Thoracic aorta (tissue), 2 donors: ENCODE data around the gene ECT2. TPM values are rescaled to one million over a fixed set of nuclear protein-coding genes. Genes with fewer than 3 reads are reported as not detected.
"Not testable (repeated sequence)": the region's sequence is repeated elsewhere in the genome, so short reads cannot be mapped to it uniquely, and the experiment has no call there.

Experiments
- ATAC-seq: fragments of 150-250 bp; one replicate; pipeline ENCODE4 v1.8.0; 2017; ENCODE audit warnings: low read depth; ENCODE audit not compliant: insufficient number of reproducible peaks, low FRiP score
- DNase-seq: peaks from one replicate; pipeline ENCODE4 v3.0.0-alpha.2; 2020; ENCODE audit warnings: low spot score
- H3K27ac ChIP-seq, 2 donors: fragments of 200-600 bp; sonication (generic); 1 replicate in 1 of 2; 2 replicates in 1 of 2; pipeline ENCODE4 v1.5.1; 2016; ENCODE audit warnings: mild to moderate bottlenecking in 2 of 2, moderate library complexity in 2 of 2
- H3K27me3 ChIP-seq: fragments of 200-600 bp; sonication (generic); replicated peaks from 2 replicates; pipeline ENCODE4 v1.6.0; 2016; ENCODE audit warnings: mild to moderate bottlenecking; ENCODE audit not compliant: insufficient read depth
- H3K36me3 ChIP-seq: fragments of 200-600 bp; sonication (generic); one replicate; pipeline ENCODE4 v1.5.1; 2016
- H3K4me1 ChIP-seq, 2 donors: fragments of 200-600 bp; sonication (generic); 1 replicate in 1 of 2; 2 replicates in 1 of 2; pipeline versions ENCODE4 v1.5.1 to v1.6.0; 2016; ENCODE audit warnings: low read depth in 2 of 2, mild to moderate bottlenecking in 1 of 2; ENCODE audit not compliant: control insufficient read depth in 1 of 2
- H3K4me3 ChIP-seq: fragments of 200-600 bp; sonication (generic); 2 replicates; pipeline ENCODE4 v1.5.1; 2016; ENCODE audit warnings: mild to moderate bottlenecking
- H3K9me3 ChIP-seq: fragments of 200-600 bp; sonication (generic); 2 replicates; pipeline ENCODE4 v1.5.1; 2016
- CTCF ChIP-seq: fragments of 200-600 bp; sonication (generic); IDR thresholded peaks from one replicate; pipeline ENCODE4 v1.5.1; 2019; ENCODE audit warnings: antibody characterized with exemption
- total RNA-seq, 2 donors: library from RNA; depleted of rRNA; stranded (reverse); fragments of >200 nt; gene quantifications; one replicate each; pipeline versions ENCODE4 v1.1.0 to v1.2.3, GENCODE V29; 2016

Gene ECT2
- total RNA-seq, 2 donors from 2014 or later: 4.5 to 14.0 TPM

GRCh38 chr3:172853921-172854666 lies 103.6 kb downstream of the ECT2 start:
- no peak for DNase-seq
- no peak for ATAC-seq
- no peak for TF ChIP-seq CTCF
- Histone ChIP-seq H3K27me3 (no peaks in the 10 kb centered on the region), H3K36me3 (no peaks in the 10 kb centered on the region), H3K9me3 (no peaks in the 10 kb centered on the region), H3K4me3 (no peak overlapping the region), H3K4me1 (peaks cover 7 to 9% of the 10 kb centered on the region in 2 donors), H3K27ac (no peak overlapping the region)

- DNase-seq (no peak), ATAC-seq (no peak)
- TF ChIP-seq CTCF: no peak
- Histone ChIP-seq H3K27me3 (no peaks in the 10 kb centered on the region), H3K4me3 (no peak overlapping the region), H3K36me3 (no peaks in the 10 kb centered on the region), H3K9me3 (no peaks in the 10 kb centered on the region), H3K27ac (no peak overlapping the region), H3K4me1 (peaks cover 7 to 9% of the 10 kb centered on the region in 2 donors)
Observed at GRCh38 chr3:172855037-172855436, 104.5 kb downstream of the ECT2 start.

- DNase-seq: no peak
- no peak overlapping the region for H3K4me3 ChIP-seq
- H3K9me3 ChIP-seq: no peaks in the 10 kb centered on the region
- H3K27me3 ChIP-seq: no peaks in the 10 kb centered on the region
- H3K36me3 ChIP-seq: no peaks in the 10 kb centered on the region
- H3K27ac ChIP-seq: no peak overlapping the region
- peaks cover 7 to 9% of the 10 kb centered on the region in 2 donors for H3K4me1 ChIP-seq
- peak; percentile 75 for ATAC-seq
- no peak for TF ChIP-seq CTCF
Observed at GRCh38 chr3:172856795-172857742, 106.5 kb downstream of the ECT2 start.

GRCh38 chr3:172859041-172859440 lies 108.5 kb downstream of the ECT2 start:
- no peak for TF ChIP-seq CTCF
- peaks cover 7 to 9% of the 10 kb centered on the region in 2 donors for H3K4me1 ChIP-seq
- ATAC-seq: no peak

GRCh38 chr3:172866726-172867350 lies 116.3 kb downstream of the ECT2 start:
- not testable (repeated sequence) for DNase-seq, ATAC-seq, H3K4me1 ChIP-seq, H3K9me3 ChIP-seq, H3K27ac ChIP-seq, H3K4me3 ChIP-seq, H3K36me3 ChIP-seq, H3K27me3 ChIP-seq

More at GRCh38 chr3:172859041-172859440, 108.5 kb downstream of the ECT2 start:
- Histone ChIP-seq H3K36me3 (no peaks in the 10 kb centered on the region), H3K27ac (no peak overlapping the region), H3K9me3 (no peaks in the 10 kb centered on the region), H3K4me3 (no peak overlapping the region), H3K27me3 (no peaks in the 10 kb centered on the region)
- no peak for DNase-seq
